ENCODE data around the gene FARP1. TPM values are rescaled to one million over a fixed set of nuclear protein-coding genes. Genes with fewer than 3 reads are reported as not detected.
"Not testable (repeated sequence)": the region's sequence is repeated elsewhere in the genome, so short reads cannot be mapped to it uniquely, and the experiment has no call there.

FARP1 gene
- total RNA-seq, 1 donor, result 0.42 TPM

DNA sequence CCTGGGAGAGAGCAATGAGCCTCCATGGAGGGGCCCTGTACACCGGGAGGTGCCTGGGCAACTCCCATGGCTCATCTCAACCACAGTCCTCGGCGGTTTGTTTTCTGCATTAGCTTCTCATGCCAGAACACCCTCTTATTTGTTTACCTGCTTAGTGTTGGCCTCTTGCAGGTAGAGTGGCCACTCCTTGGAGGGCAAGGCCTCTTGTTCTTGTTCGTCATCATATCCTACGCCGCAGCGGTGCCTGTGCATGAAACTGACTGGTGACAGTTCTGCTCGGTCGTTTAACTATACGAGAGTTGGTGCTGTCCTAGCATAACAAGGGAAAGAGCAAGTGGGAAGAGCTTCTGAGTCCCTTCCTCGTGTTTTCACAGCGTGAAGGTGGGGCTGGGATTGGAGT lies 74.7 kb downstream of the FARP1 start:
- no peak overlapping the region for H3K4me3 ChIP-seq (ENCODE audit: low read length)
- no peaks in the 10 kb centered on the region for H3K9me3 ChIP-seq (ENCODE audit: low read depth, low read length)
- H3K27me3 ChIP-seq (ENCODE audit: insufficient read depth, low read length), result no peaks in the 10 kb centered on the region
- H3K4me1 ChIP-seq (ENCODE audit: insufficient read depth, low read length), result no peaks in the 10 kb centered on the region

GRCh38 chr13:98219685-98220084 lies 76.8 kb downstream of the FARP1 start:
- Histone ChIP-seq H3K9me3 (ENCODE audit: low read depth, low read length) (no peaks in the 10 kb centered on the region), H3K4me1 (ENCODE audit: insufficient read depth, low read length) (no peaks in the 10 kb centered on the region), H3K4me3 (ENCODE audit: low read length) (no peak overlapping the region), H3K27me3 (ENCODE audit: insufficient read depth, low read length) (no peaks in the 10 kb centered on the region)

- no peak overlapping the region for H3K4me3 ChIP-seq (ENCODE audit: low read length)
- no peaks in the 10 kb centered on the region for H3K9me3 ChIP-seq (ENCODE audit: low read depth, low read length)
- H3K27me3 ChIP-seq (ENCODE audit: insufficient read depth, low read length), result no peaks in the 10 kb centered on the region
- H3K4me1 ChIP-seq (ENCODE audit: insufficient read depth, low read length), result no peaks in the 10 kb centered on the region
Measured at GRCh38 chr13:98220271-98220791, 77.4 kb downstream of the FARP1 start.

DNA sequence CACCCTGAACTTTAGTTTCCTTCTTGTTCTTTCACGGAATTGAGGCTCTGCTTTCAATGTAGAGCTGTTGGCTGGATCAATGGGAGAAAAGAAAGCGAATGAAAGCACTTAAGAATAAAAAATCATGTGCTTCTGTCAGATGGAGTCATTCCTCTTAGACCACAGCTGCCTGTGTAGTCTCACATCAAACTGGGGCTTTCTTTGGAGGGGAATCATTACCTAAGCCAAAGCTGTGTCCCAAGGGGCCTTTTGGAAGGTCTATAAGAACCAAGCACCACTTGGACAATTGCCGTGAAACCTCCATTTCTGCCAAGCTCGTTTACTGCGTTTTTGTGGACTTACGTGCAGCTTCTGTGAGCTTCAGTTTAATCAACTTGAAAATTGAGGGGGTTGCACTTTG lies 78.3 kb downstream of the FARP1 start:
- H3K9me3 ChIP-seq (ENCODE audit: low read depth, low read length), result no peaks in the 10 kb centered on the region
- no peaks in the 10 kb centered on the region for H3K27me3 ChIP-seq (ENCODE audit: insufficient read depth, low read length)
- no peak overlapping the region for H3K4me3 ChIP-seq (ENCODE audit: low read length)
- H3K4me1 ChIP-seq (ENCODE audit: insufficient read depth, low read length), result no peaks in the 10 kb centered on the region

GRCh38 chr13:98222081-98222554 lies 79.2 kb downstream of the FARP1 start:
- H3K9me3 ChIP-seq (ENCODE audit: low read depth, low read length), result no peaks in the 10 kb centered on the region
- no peaks in the 10 kb centered on the region for H3K27me3 ChIP-seq (ENCODE audit: insufficient read depth, low read length)
- no peaks in the 10 kb centered on the region for H3K4me1 ChIP-seq (ENCODE audit: insufficient read depth, low read length)
- no peak overlapping the region for H3K4me3 ChIP-seq (ENCODE audit: low read length)

DNA sequence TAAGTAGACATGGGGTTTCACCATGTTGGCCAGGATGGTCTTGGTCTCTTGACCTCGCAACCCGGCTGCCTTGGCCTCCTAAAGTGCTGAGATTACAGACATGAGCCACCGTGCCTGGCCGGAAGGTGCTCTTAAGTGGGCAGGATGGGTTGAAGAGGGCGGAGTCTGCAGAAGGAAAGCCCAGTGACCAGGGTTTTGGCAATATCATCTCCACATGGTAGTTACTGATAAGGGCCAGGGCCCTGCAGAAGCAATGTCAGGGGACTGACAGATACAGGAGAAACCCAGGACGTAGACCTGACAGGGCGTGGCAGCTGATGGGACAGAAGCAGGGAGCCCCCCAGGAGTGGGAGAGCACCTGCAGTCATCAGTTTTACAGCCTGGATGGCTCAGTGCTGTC lies 79.9 kb downstream of the FARP1 start:
- Histone ChIP-seq H3K4me1 (ENCODE audit: insufficient read depth, low read length) (no peaks in the 10 kb centered on the region), H3K4me3 (ENCODE audit: low read length) (no peak overlapping the region), H3K9me3 (ENCODE audit: low read depth, low read length) (no peaks in the 10 kb centered on the region), H3K27me3 (ENCODE audit: insufficient read depth, low read length) (no peaks in the 10 kb centered on the region)

GRCh38 chr13:98223741-98224140 lies 80.8 kb downstream of the FARP1 start:
- Histone ChIP-seq H3K27me3 (ENCODE audit: insufficient read depth, low read length) (no peaks in the 10 kb centered on the region), H3K4me1 (ENCODE audit: insufficient read depth, low read length) (no peaks in the 10 kb centered on the region), H3K4me3 (ENCODE audit: low read length) (no peak overlapping the region), H3K9me3 (ENCODE audit: low read depth, low read length) (no peaks in the 10 kb centered on the region)

GRCh38 chr13:98224557-98224956 lies 81.7 kb downstream of the FARP1 start:
- H3K4me3 ChIP-seq (ENCODE audit: low read length), result no peak overlapping the region
- no peaks in the 10 kb centered on the region for H3K9me3 ChIP-seq (ENCODE audit: low read depth, low read length)
- no peaks in the 10 kb centered on the region for H3K4me1 ChIP-seq (ENCODE audit: insufficient read depth, low read length)
- no peaks in the 10 kb centered on the region for H3K27me3 ChIP-seq (ENCODE audit: insufficient read depth, low read length)

DNA sequence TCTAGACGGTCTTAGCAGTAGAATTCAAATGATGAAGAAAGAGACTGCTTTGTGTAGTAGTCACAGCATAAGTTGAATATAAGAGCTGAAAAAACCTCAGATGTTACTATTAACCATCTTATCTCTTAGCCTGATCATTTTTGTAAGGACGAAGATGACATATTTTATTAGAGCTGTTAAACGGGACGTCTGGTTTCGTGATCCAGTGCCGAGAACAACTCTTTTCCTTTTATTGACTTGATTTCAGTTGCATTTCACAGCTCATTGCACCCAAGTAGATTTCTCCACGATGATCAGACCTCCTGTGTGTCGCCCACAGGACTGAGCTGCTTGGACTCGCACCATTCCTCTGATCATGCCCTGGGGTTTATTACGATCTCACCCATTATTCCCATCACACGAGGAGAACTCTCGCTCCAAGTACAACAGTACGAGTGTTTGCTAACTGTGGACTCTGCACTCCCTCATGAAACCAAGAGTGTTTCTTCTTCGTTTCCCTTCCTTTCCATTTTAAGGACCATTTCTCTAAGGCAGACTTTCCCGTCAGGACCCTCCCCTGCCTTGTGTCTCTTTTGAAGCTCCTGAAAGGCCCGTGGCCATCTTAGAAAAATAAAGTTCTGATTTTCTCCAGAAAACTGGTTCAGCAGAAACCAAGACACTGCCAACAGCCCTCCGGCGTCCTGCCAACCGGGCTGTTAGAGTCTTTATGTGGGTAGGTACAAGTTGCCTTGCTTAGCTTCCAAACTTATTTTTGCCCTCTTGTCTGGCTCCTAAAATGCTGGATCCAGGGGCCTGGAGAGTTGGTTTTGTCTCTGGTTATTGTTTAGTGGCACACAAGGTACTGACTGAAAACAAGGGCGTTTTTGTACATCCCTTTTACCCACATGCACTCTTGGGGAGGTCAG lies 82.4 kb downstream of the FARP1 start:
- Histone ChIP-seq H3K4me3 (ENCODE audit: low read length) (no peak overlapping the region), H3K9me3 (ENCODE audit: low read depth, low read length) (no peaks in the 10 kb centered on the region), H3K27me3 (ENCODE audit: insufficient read depth, low read length) (no peaks in the 10 kb centered on the region), H3K4me1 (ENCODE audit: insufficient read depth, low read length) (no peaks in the 10 kb centered on the region)

DNA sequence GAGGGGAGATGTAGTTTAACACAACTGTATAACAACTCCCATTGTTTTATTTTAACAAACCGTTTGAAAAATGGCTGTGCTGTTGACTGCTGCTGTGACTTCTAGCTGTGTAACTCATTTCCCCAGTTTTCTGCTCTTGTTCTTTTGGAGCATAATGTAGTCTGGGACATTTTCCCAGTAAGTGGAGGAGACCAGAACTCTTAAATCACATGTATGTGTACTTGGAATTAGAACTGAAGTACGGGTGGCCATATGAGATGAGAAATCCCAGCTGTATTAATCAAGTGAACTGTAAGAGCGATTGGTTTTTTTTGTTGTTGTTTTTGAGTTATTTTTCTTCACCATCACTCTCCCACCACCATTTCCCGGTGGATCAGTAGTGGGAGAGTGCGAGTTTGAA lies 83.6 kb downstream of the FARP1 start:
- H3K27me3 ChIP-seq (ENCODE audit: insufficient read depth, low read length), result no peaks in the 10 kb centered on the region
- H3K9me3 ChIP-seq (ENCODE audit: low read depth, low read length), result no peaks in the 10 kb centered on the region
- H3K4me1 ChIP-seq (ENCODE audit: insufficient read depth, low read length), result no peaks in the 10 kb centered on the region
- H3K4me3 ChIP-seq (ENCODE audit: low read length), result no peak overlapping the region

DNA sequence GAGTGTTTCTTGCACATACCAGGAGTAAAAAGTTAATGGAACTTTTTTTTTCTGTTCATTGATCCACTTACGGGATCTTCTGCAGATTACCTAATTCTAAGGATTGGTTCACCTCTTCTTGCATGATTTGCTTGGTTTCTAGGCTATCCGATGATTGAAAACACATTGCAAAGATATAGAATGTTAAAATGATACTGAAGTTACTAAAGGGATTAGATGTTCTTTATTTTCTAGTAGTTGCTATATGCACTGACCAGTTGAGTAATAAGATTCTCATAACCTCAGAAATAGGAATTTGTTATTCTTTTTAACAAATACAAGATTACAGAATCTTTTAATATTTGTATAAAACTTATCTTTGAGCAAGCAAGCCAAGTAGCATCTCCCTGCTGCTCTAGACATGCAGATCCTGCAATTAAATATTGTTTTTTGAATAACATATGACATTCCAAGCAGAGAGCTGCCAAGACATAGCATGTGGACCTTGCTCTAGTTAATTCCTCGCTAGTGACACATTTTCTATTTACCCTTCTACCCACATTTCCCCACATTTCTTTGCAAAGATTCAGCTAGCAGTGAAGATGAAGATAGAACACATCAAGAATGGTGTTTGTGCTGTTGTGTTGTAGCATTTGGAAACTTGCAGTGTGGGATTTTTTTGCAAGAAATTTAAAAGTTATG lies 85.9 kb downstream of the FARP1 start:
- H3K9me3 ChIP-seq (ENCODE audit: low read depth, low read length), result no peaks in the 10 kb centered on the region
- no peak overlapping the region for H3K4me3 ChIP-seq (ENCODE audit: low read length)
- H3K27me3 ChIP-seq (ENCODE audit: insufficient read depth, low read length), result no peaks in the 10 kb centered on the region
- H3K4me1 ChIP-seq (ENCODE audit: insufficient read depth, low read length), result no peaks in the 10 kb centered on the region

- not testable (repeated sequence) for H3K4me1 ChIP-seq (ENCODE audit: insufficient read depth, low read length); H3K4me3 ChIP-seq (ENCODE audit: low read length)
Measured at GRCh38 chr13:98230762-98231161, 87.9 kb downstream of the FARP1 start.

GRCh38 chr13:98232456-98232855 lies 89.6 kb downstream of the FARP1 start:
- Histone ChIP-seq H3K4me1 (ENCODE audit: insufficient read depth, low read length) (no peaks in the 10 kb centered on the region), H3K4me3 (ENCODE audit: low read length) (no peak overlapping the region), H3K9me3 (ENCODE audit: low read depth, low read length) (no peaks in the 10 kb centered on the region), H3K27me3 (ENCODE audit: insufficient read depth, low read length) (no peaks in the 10 kb centered on the region)

More at GRCh38 chr13:98230762-98231161, 87.9 kb downstream of the FARP1 start:
- H3K9me3 ChIP-seq (ENCODE audit: low read depth, low read length); H3K27me3 ChIP-seq (ENCODE audit: insufficient read depth, low read length): not testable (repeated sequence)

DNA sequence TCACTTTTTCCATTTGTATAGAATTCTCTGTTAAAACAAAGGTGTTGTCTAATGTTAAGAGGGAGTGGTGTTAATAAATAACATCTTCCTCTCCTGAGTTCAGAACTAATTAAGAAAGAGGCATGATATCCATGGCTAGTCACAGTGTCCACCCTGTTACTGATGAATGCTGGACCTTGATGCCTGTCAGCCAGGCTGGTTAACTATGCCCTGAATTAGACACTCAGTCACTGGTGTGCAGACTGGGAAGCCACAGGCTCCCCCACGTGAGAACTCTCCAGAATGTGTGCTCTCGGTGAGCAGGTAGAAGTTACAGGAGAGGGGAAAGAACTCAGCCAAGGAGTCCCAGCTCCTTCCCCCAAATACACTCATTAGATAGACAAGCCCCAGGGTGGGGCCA lies 90.2 kb downstream of the FARP1 start:
- H3K4me3 ChIP-seq (ENCODE audit: low read length), result no peak overlapping the region
- H3K9me3 ChIP-seq (ENCODE audit: low read depth, low read length), result no peaks in the 10 kb centered on the region

GRCh38 chr13:98234348-98234747 lies 91.5 kb downstream of the FARP1 start:
- Histone ChIP-seq H3K4me1 (ENCODE audit: insufficient read depth, low read length) (no peaks in the 10 kb centered on the region), H3K4me3 (ENCODE audit: low read length) (no peak overlapping the region), H3K27me3 (ENCODE audit: insufficient read depth, low read length) (no peaks in the 10 kb centered on the region), H3K9me3 (ENCODE audit: low read depth, low read length) (no peaks in the 10 kb centered on the region)

More for the DNA sequence above, 90.2 kb downstream of the FARP1 start:
- H3K4me1 ChIP-seq (ENCODE audit: insufficient read depth, low read length), result no peaks in the 10 kb centered on the region
- H3K27me3 ChIP-seq (ENCODE audit: insufficient read depth, low read length), result no peaks in the 10 kb centered on the region

Data from mononuclear cell (primary cell).